GM23338 (cell line): Measurements from ENCODE around the gene RFK. TPM values are rescaled to one million over a fixed set of nuclear protein-coding genes. Genes with fewer than 3 reads are reported as not detected.

Source experiments
- ATAC-seq: fragments of 200-7000 bp; cut with Tn5 transposase; 3 replicates; pipeline ENCODE4 v1.9.1; 2020
- DNase-seq: peaks from one replicate; pipeline ENCODE4 v3.0.0-alpha.2; 2015; ENCODE audit warnings: low spot score
- H2AFZ ChIP-seq: fragments of 200-600 bp; sonication (generic); 2 replicates; pipeline ENCODE4 v1.8.0; 2016; ENCODE audit warnings: antibody characterized with exemption, mild to moderate bottlenecking, moderate library complexity
- H3F3A ChIP-seq: fragments of 200-600 bp; sonication (generic); replicated peaks from 2 replicates; pipeline ENCODE4 v1.8.0; 2017; ENCODE audit warnings: antibody characterized with exemption, mixed run types, low read depth
- H3K27ac ChIP-seq: fragments of 200-600 bp; sonication (generic); 2 replicates; pipeline ENCODE4 v1.6.1; 2016; ENCODE audit warnings: low read depth
- H3K27me3 ChIP-seq: fragments of 200-600 bp; sonication (generic); 2 replicates; pipeline ENCODE4 v1.8.0; 2016; ENCODE audit warnings: mild to moderate bottlenecking, mixed run types, moderate library complexity; ENCODE audit not compliant: insufficient read depth
- H3K36me3 ChIP-seq: fragments of 200-600 bp; sonication (generic); 2 replicates; pipeline ENCODE4 v1.8.0; 2016; ENCODE audit warnings: mild to moderate bottlenecking; ENCODE audit not compliant: insufficient read depth
- H3K4me1 ChIP-seq: fragments of 200-600 bp; sonication (generic); 2 replicates; pipeline ENCODE4 v1.8.0; 2016; ENCODE audit warnings: mild to moderate bottlenecking, moderate library complexity; ENCODE audit not compliant: insufficient read depth
- H3K4me2 ChIP-seq: fragments of 200-600 bp; sonication (generic); 2 replicates; pipeline ENCODE4 v1.7.1; 2017; ENCODE audit warnings: mixed run types
- H3K4me3 ChIP-seq: fragments of 200-600 bp; sonication (generic); 2 replicates; pipeline ENCODE4 v1.6.1; 2016; ENCODE audit warnings: mixed run types
- H3K79me2 ChIP-seq: fragments of 200-600 bp; sonication (generic); replicated peaks from 2 replicates; pipeline ENCODE4 v1.8.0; 2017; ENCODE audit warnings: mild to moderate bottlenecking; ENCODE audit not compliant: insufficient read depth
- H3K9me2 ChIP-seq: fragments of 200-600 bp; sonication (generic); 2 replicates; pipeline ENCODE4 v1.8.0; 2017; ENCODE audit not compliant: insufficient read depth
- H4K20me1 ChIP-seq: fragments of 200-600 bp; sonication (generic); replicated peaks from 2 replicates; pipeline ENCODE4 v1.8.0; 2017; ENCODE audit warnings: mild to moderate bottlenecking; ENCODE audit not compliant: insufficient read depth
- H3K27ac Mint-ChIP-seq: 2 replicates; pipeline ENCODE4 v1.8.0; 2020; ENCODE audit warnings: inconsistent platforms, mild to moderate bottlenecking, moderate library complexity, mixed read lengths
- H3K27me3 Mint-ChIP-seq: 3 replicates; pipeline ENCODE4 v1.8.0; 2022; ENCODE audit warnings: low read depth, mild to moderate bottlenecking, moderate library complexity, mixed read lengths, inconsistent platforms; ENCODE audit not compliant: insufficient read depth, poor library complexity
- H3K36me3 Mint-ChIP-seq: 3 replicates; pipeline ENCODE4 v1.8.0; 2021; ENCODE audit warnings: low read depth, mild to moderate bottlenecking, inconsistent platforms, moderate library complexity, mixed read lengths
- H3K4me1 Mint-ChIP-seq: 3 replicates; pipeline ENCODE4 v1.8.0; 2020; ENCODE audit warnings: mild to moderate bottlenecking, inconsistent platforms, mixed read lengths
- H3K4me3 Mint-ChIP-seq: 3 replicates; pipeline ENCODE4 v1.8.0; 2021; ENCODE audit warnings: moderate library complexity, mild to moderate bottlenecking, inconsistent platforms, mixed read lengths
- H3K9me3 Mint-ChIP-seq: 3 replicates; pipeline ENCODE4 v1.8.0; 2020; ENCODE audit warnings: moderate library complexity, mild to moderate bottlenecking, inconsistent platforms, mixed read lengths
- CREB1 ChIP-seq: fragments of 250-450 bp; sonication (Bioruptor Pico); IDR thresholded peaks from 2 replicates; pipeline ENCODE4 v1.5.0; 2020; ENCODE audit warnings: low read depth, mild to moderate bottlenecking, moderate library complexity
- EZH2 ChIP-seq: fragments of 200-600 bp; sonication (generic); IDR thresholded peaks from one replicate; pipeline ENCODE4 v1.8.0; 2017; ENCODE audit warnings: antibody characterized with exemption, mild to moderate bottlenecking, low read depth; ENCODE audit not compliant: unreplicated experiment
- NANOG ChIP-seq: IDR thresholded peaks from 2 replicates; pipeline ENCODE4 v1.6.1; 2016; ENCODE audit warnings: antibody characterized with exemption, borderline replicate concordance
- POLR2AphosphoS5 ChIP-seq: IDR thresholded peaks from 2 replicates; pipeline ENCODE4 v1.6.1; 2016; ENCODE audit warnings: antibody characterized with exemption, low read depth
- STAT1 ChIP-seq: IDR thresholded peaks from one replicate; pipeline ENCODE4 v1.6.1; 2016; ENCODE audit warnings: antibody characterized with exemption; ENCODE audit not compliant: unreplicated experiment
- ZNF331 ChIP-seq: fragments of 250-450 bp; sonication (Bioruptor Pico); IDR thresholded peaks from 2 replicates; pipeline ENCODE4 v1.5.0; 2020; ENCODE audit warnings: low read depth, mild to moderate bottlenecking, moderate library complexity
- polyA plus RNA-seq: library from polyadenylated mRNA; unstranded; fragments of >200 nt; fragmentation: Nextera tagmentation; extraction: Ambion mirVana; gene quantifications from 2 replicates; pipeline ENCODE4 v1.2.1, GENCODE V29; 2016
- total RNA-seq: library from RNA; depleted of rRNA; stranded (reverse); fragments of >200 nt; shearing (Covaris generic); gene quantifications from 2 replicates; pipeline ENCODE4 v1.2.3, GENCODE V29; 2014
- TF ChIP-seq, protein P1 (sequence below), 2 experiments: fragments of 200-600 bp in 1 of 2; sonication (generic) in 1 of 2; conservative IDR thresholded peaks; 2 replicates each; pipeline versions ENCODE4 v1.5.1 to v1.6.1; 2016 to 2017; ENCODE audit warnings: antibody characterized with exemption in 2 of 2, low read depth in 2 of 2, mild to moderate bottlenecking in 2 of 2, moderate library complexity in 1 of 2
- TF ChIP-seq, protein P2 (sequence below): IDR thresholded peaks from 2 replicates; pipeline ENCODE4 v1.6.1; 2016; ENCODE audit warnings: antibody characterized with exemption
- TF ChIP-seq, protein P3 (sequence below): fragments of 250-450 bp; sonication (Bioruptor Pico); IDR thresholded peaks from 2 replicates; pipeline ENCODE4 v1.5.0; 2020; ENCODE audit warnings: mild to moderate bottlenecking, moderate library complexity

RFK gene
- total and polyA plus RNA-seq, 2 experiments from 2014 or later = 15.2 to 15.4 TPM

DNA sequence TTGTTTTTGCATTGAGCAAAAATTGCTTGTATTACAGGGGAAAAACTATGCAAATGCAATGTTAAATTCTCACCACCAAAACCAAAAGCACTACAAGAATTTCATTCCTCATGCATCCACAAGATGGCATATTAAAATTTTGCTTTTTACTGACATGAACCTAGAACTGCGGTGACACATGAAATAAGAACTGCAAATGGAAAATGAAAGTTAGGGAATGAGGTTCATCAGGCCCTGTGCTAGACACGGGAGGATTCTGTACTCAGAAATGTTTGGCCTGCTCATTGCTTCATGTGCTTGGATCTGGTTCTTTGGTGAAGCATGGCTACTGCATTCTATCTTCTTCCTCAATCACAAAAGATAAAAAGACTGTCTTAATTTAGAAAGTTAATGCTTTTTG is 9.1 kb upstream of the RFK start:
- Mint-ChIP-seq H3K4me3 (no peak overlapping the region), H3K4me1 (peaks cover 4% of the 10 kb centered on the region; the same call in 2 of the 3 replicates), H3K27me3 (peaks cover 1% of the 10 kb centered on the region), H3K9me3 (no peaks in the 10 kb centered on the region), H3K27ac (no peak overlapping the region), H3K36me3 (no peaks in the 10 kb centered on the region)
- H3K9me2 ChIP-seq = no peaks in the 10 kb centered on the region
- no peak overlapping the region for H3K27ac ChIP-seq
- no peaks in the 10 kb centered on the region for H3F3A ChIP-seq
- H3K4me2 ChIP-seq = no peak overlapping the region
- no peak overlapping the region for H3K4me3 ChIP-seq
- H3K4me1 ChIP-seq = no peaks in the 10 kb centered on the region
- no peaks in the 10 kb centered on the region for H4K20me1 ChIP-seq
- H2AFZ ChIP-seq = no peak overlapping the region
- peak; percentile 11 for DNase-seq
- ATAC-seq = no peak
- H3K79me2 ChIP-seq = no peaks in the 10 kb centered on the region
- TF ChIP-seq NANOG = no peak
- TF ChIP-seq, protein P1, sequence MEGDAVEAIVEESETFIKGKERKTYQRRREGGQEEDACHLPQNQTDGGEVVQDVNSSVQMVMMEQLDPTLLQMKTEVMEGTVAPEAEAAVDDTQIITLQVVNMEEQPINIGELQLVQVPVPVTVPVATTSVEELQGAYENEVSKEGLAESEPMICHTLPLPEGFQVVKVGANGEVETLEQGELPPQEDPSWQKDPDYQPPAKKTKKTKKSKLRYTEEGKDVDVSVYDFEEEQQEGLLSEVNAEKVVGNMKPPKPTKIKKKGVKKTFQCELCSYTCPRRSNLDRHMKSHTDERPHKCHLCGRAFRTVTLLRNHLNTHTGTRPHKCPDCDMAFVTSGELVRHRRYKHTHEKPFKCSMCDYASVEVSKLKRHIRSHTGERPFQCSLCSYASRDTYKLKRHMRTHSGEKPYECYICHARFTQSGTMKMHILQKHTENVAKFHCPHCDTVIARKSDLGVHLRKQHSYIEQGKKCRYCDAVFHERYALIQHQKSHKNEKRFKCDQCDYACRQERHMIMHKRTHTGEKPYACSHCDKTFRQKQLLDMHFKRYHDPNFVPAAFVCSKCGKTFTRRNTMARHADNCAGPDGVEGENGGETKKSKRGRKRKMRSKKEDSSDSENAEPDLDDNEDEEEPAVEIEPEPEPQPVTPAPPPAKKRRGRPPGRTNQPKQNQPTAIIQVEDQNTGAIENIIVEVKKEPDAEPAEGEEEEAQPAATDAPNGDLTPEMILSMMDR (conservative IDR thresholded peaks at IDR 0.05; ENCODE audit: low read depth in 2 of 2) = peak in 1 of 2 experiments; percentile 45; a peak in 3 of 4 replicates
- H3K27me3 ChIP-seq = no peaks in the 10 kb centered on the region
- H3K36me3 ChIP-seq = no peaks in the 10 kb centered on the region

DNA sequence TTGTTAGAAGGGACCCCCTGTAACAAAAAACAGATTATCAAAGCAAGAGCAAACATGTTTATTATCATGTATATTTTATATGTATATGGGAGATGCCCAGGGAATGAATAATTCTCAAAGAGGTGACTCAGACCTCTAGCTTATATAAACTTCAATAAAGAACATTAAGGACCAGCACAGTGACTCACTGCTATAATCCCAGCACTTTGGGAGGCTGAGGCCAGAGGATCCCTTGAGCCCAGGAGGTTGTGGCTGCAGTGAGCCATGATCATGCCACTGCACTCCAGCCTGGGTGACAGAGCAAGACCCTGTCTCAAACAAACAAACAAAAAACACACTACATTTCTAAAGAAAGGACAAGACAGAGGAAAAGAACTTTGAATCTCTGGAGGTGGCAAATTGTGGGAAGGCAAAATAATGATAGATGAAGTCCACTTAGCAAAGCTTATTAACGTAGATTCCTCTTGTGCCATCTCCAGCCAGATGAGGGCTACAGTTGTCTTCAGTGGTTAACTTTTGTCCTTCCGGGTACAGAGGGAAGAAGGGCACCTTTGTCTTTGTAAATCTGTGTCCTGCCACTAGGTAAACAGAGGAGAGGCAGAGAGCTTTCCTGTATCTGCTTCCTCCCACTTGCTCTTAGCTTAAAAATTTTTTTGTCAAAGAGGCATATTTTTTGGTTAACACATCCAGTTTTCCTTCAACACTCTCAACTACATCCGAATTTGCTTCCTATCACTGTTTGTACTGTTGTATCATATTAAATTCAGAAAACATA is 7.5 kb upstream of the RFK start:
- Mint-ChIP-seq H3K27me3 (peaks cover 1% of the 10 kb centered on the region), H3K27ac (no peak overlapping the region), H3K4me1 (no peaks in the 10 kb centered on the region), H3K4me3 (no peak overlapping the region), H3K36me3 (no peaks in the 10 kb centered on the region), H3K9me3 (no peaks in the 10 kb centered on the region)
- ATAC-seq (0 out of 3 replicates have a peak, but pooled peaks have one; percentile 29), DNase-seq (no peak)
- Histone ChIP-seq H3F3A (no peaks in the 10 kb centered on the region), H3K4me3 (no peak overlapping the region), H2AFZ (no peak overlapping the region), H3K79me2 (no peaks in the 10 kb centered on the region), H4K20me1 (no peaks in the 10 kb centered on the region), H3K27ac (no peak overlapping the region), H3K9me2 (no peaks in the 10 kb centered on the region), H3K36me3 (no peaks in the 10 kb centered on the region), H3K4me2 (no peak overlapping the region), H3K27me3 (no peaks in the 10 kb centered on the region), H3K4me1 (no peaks in the 10 kb centered on the region)
- TF ChIP-seq, protein P2, sequence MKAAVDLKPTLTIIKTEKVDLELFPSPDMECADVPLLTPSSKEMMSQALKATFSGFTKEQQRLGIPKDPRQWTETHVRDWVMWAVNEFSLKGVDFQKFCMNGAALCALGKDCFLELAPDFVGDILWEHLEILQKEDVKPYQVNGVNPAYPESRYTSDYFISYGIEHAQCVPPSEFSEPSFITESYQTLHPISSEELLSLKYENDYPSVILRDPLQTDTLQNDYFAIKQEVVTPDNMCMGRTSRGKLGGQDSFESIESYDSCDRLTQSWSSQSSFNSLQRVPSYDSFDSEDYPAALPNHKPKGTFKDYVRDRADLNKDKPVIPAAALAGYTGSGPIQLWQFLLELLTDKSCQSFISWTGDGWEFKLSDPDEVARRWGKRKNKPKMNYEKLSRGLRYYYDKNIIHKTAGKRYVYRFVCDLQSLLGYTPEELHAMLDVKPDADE = no peak
- TF ChIP-seq EZH2 (no peak), ZNF331 (CRISPR knock-in tag) (no peak), STAT1 (no peak), CREB1 (CRISPR knock-in tag) (no peak), POLR2AphosphoS5 (no peak), NANOG (no peak)
- TF ChIP-seq, protein P3, sequence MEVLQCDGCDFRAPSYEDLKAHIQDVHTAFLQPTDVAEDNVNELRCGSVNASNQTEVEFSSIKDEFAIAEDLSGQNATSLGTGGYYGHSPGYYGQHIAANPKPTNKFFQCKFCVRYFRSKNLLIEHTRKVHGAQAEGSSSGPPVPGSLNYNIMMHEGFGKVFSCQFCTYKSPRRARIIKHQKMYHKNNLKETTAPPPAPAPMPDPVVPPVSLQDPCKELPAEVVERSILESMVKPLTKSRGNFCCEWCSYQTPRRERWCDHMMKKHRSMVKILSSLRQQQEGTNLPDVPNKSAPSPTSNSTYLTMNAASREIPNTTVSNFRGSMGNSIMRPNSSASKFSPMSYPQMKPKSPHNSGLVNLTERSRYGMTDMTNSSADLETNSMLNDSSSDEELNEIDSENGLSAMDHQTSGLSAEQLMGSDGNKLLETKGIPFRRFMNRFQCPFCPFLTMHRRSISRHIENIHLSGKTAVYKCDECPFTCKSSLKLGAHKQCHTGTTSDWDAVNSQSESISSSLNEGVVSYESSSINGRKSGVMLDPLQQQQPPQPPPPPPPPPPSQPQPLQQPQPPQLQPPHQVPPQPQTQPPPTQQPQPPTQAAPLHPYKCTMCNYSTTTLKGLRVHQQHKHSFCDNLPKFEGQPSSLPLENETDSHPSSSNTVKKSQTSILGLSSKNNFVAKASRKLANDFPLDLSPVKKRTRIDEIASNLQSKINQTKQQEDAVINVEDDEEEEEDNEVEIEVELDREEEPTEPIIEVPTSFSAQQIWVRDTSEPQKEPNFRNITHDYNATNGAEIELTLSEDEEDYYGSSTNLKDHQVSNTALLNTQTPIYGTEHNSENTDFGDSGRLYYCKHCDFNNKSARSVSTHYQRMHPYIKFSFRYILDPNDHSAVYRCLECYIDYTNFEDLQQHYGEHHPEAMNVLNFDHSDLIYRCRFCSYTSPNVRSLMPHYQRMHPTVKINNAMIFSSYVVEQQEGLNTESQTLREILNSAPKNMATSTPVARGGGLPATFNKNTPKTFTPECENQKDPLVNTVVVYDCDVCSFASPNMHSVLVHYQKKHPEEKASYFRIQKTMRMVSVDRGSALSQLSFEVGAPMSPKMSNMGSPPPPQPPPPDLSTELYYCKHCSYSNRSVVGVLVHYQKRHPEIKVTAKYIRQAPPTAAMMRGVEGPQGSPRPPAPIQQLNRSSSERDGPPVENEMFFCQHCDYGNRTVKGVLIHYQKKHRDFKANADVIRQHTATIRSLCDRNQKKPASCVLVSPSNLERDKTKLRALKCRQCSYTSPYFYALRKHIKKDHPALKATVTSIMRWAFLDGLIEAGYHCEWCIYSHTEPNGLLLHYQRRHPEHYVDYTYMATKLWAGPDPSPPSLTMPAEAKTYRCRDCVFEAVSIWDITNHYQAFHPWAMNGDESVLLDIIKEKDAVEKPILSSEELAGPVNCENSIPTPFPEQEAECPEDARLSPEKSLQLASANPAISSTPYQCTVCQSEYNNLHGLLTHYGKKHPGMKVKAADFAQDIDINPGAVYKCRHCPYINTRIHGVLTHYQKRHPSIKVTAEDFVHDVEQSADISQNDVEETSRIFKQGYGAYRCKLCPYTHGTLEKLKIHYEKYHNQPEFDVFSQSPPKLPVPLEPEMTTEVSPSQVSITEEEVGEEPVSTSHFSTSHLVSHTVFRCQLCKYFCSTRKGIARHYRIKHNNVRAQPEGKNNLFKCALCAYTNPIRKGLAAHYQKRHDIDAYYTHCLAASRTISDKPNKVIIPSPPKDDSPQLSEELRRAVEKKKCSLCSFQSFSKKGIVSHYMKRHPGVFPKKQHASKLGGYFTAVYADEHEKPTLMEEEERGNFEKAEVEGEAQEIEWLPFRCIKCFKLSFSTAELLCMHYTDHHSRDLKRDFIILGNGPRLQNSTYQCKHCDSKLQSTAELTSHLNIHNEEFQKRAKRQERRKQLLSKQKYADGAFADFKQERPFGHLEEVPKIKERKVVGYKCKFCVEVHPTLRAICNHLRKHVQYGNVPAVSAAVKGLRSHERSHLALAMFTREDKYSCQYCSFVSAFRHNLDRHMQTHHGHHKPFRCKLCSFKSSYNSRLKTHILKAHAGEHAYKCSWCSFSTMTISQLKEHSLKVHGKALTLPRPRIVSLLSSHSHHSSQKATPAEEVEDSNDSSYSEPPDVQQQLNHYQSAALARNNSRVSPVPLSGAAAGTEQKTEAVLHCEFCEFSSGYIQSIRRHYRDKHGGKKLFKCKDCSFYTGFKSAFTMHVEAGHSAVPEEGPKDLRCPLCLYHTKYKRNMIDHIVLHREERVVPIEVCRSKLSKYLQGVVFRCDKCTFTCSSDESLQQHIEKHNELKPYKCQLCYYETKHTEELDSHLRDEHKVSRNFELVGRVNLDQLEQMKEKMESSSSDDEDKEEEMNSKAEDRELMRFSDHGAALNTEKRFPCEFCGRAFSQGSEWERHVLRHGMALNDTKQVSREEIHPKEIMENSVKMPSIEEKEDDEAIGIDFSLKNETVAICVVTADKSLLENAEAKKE (CRISPR knock-in tag) = no peak
